Measurements from ENCODE around the gene MRPL58.

- TF ChIP-seq CTCF (IDR thresholded peaks at IDR 0.05) (no peak), ZNF121 (CRISPR knock-in tag; IDR thresholded peaks at IDR 0.05) (no peak), STAT6 (CRISPR knock-in tag; conservative IDR thresholded peaks at IDR 0.05; ENCODE audit: low read depth) (no peak), SP1 (CRISPR knock-in tag; conservative IDR thresholded peaks at IDR 0.05) (no peak)
Observed at GRCh38 chr17:75064040-75064439, 51.6 kb downstream of the MRPL58 start.

Data from WTC11 (cell line).